GM21529 (cell line): ENCODE measurements around the gene TGOLN2.
"Not testable (repeated sequence)": the region's sequence is repeated elsewhere in the genome, so short reads cannot be mapped to it uniquely, and the experiment has no call there.

ENCODE experiments used
- ATAC-seq: cut with Tn5 transposase; IDR thresholded peaks from one replicate; pipeline ENCODE4 v1.9.1; 2021; ENCODE audit not compliant: unreplicated experiment

Gene TGOLN2

DNA sequence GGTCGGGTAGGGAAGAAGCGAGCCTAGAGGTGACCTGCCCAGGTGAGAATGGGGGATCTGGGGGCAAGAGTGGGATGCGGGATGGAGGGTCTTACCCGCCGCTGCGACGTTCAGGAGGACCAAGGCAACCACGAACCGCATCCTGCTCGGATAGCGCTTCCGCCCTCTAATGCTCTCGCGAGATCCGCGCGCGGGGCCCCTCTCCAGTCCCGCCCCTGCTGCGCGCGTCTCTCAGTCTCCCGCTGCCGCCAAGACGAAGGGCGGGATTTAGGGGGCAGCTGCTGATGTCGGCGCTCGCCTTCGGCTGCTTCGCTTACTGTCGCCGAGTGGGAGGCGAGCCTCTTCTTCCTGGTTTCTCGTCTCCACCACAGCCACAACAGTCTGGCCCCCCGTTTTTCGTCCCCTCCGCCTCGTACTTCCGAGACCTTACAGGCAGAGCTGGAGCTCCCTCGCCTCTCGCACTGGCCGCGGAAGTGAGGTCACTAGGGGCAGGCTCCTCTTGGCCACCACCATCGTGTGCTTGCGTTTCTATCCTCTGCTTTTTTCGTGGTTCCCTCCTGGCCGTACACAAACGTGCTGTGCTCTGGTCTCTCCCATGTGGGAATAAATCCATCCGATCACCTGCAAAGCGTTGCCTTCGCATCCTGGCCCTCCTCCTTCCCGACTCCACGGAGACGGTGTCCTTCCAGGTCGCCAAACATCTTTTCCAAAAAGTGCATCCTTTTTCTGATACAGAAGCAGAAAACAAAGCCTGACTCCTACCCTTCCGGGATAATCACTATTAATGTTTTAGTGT is at the start of gene TGOLN2:
TSS of gene TGOLN2 (minus strand) at position 168 of the 796 bp plus-strand sequence. CDS start at position 141, 27 bp downstream.
- ATAC-seq, result peak; percentile 80

DNA sequence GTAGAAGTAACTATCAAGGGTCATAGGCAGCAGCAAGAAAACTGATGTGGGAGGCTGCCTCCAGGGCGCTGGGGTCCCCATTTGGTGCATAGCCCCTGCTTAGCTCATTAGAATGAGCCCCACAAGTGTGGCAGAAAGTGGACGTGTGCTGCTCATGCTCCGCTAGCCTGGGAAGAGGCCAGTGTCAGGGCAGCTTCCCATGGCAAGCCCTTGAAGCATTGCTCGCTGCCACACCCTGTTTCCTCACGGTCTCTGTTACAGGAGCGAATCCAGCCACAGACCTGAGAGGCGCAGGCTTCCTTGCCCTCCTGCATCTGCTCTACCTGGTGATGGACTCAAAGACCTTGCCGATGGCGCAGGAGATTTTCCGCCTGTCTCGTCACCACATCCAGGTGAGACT is 49.3 kb upstream of the TGOLN2 start:
- ATAC-seq, result no peak

DNA sequence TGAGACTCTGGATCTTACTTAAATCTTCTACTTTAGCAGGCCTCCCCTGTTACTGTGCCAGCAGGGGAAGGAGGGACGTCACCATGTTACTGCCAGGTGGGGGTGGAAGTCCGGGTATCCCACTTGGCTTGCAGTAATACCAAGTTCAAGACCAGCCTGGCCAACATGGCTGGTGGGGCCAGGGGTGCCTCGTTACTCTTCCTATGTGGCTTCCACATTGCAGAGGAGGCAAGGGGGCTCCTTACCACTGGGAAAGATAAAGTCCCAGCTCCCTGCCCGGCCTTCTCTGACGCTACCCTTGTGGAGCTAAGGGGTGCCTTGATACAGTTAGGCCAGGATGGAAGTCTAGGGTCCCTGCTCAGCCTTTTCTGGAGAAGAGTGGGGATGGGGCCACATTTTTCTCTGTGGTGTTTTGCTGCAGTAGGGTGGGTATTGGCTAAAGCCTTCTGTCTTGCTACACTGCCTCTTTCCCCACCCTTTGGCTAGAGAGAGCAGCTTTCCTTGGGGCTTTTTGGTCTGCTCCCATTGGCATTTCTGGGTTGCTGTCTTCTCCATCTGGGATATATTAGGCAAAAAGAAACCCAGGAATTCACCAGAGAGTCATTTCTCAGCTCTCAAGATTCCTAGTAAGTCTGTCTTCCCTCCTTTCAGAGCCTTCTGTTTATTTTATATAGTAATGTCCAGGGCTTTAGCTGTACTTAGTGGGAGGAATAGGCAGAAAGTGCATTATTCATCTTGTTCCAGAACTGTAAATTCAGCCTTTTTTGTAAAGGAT is 48.7 kb upstream of the TGOLN2 start:
- ATAC-seq, result no peak

DNA sequence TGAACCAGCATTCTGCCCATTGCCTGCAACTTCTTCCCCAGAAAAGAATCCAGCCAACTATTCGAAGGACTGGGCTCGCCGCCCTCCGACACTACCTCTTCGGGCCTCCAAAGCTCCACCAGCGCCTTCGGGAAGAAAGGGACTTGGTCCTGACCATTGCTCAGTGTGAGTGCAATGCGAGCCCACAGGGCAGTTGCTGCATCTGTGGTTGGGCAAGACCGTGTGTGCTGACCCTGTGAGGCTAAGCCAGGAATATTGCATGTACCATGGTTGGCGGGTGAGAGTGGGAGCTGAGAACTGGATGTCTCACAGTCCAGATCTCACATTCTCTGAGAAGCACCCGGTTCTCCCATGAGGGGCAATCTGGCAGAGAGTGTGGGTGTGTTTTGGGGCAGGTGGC is 43.3 kb upstream of the TGOLN2 start:
- ATAC-seq, result no peak

DNA sequence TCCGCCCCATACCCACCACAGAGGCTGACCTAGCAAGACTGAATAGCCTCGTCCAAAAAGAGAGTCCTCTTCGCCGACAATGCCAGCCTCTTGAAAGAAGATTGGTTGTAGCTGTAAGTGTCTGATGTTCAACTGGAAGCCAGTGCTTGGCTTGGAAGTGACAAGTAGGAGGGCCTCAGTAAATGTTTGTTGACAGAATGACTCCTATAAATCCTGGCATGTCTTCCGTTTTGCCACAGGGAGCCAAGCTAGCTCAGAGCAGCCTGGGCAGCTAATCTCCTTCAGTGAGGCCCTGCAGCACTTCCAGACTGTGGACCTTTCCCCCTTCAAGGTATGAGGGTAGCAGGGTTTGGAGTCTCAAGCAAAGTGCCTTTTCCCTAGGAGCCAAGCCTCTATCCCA is 41.7 kb upstream of the TGOLN2 start:
- no peak for ATAC-seq

DNA sequence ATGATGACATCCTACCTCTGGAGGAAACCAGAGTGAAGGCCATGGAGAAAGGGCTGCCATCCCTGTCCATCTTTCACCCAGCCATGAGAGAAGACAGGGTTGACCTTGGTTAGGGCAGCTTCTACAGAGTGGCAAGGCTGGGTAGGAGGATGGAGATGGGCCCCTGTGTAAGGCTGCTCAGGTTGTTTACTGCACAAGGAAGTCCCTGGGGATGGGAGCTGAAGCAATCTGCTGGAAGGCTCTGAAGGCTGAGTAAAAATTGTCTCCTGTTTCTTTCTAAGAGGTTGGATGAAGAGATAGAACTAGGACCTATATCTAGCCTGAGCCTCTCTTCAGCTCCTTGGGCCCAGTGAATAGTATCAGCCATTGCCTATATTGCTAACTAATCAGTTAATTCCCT is 41.1 kb upstream of the TGOLN2 start:
- no peak for ATAC-seq

DNA sequence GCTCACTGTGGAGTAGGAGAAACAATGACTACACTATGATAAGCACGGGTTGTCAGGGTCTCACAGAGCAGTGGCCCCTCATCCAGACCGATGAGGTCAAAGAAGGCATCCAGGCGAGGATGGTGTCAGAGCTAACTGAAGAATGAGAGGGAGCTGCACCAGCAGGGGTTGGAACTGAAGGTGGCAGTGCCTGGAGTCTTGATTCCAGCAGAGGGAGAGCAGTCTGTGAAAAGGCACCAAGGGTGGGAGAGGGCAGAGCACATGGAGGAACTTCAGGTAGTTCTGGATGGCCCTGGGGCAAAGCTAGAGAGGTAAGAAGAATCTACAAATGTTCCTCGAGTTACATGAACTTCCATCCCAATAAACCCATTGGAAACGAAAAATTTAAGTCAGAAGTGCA is 39.4 kb upstream of the TGOLN2 start:
- no peak for ATAC-seq

DNA sequence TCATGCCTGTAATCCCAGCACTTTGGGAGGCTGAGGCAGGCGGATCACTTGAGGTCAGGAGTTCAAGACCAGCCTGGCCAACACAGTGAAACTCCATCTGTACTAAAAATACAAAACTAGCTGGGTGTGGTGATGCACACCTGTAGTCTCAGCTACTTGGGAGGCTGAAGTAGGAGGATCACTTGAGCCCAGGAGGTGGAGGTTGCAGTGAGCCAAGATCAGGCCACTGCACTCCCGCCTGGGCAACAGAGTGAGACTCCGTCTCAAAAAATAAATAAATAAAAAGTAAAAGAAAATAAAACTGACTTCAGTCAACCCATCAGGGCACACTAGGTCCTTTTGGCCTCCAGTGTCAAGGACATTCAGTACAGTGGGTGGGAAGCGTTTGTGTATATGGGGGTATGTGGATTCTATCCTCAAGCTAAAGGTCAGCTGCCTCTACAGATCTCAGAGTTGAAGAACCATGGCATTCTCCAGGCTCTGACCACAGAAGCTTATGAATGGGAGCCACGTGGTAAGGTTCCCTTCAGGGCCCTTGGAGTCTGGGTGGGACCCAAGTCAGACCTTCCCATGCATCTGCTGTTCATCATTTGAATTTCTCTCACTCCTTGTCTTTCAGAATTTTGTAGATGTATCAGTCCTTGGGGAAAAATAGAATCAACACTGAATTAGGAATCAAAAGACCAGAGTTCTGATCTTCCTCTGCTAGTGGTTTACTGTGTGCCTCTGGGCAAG is 35.0 kb upstream of the TGOLN2 start:
- ATAC-seq, result not testable (repeated sequence)

DNA sequence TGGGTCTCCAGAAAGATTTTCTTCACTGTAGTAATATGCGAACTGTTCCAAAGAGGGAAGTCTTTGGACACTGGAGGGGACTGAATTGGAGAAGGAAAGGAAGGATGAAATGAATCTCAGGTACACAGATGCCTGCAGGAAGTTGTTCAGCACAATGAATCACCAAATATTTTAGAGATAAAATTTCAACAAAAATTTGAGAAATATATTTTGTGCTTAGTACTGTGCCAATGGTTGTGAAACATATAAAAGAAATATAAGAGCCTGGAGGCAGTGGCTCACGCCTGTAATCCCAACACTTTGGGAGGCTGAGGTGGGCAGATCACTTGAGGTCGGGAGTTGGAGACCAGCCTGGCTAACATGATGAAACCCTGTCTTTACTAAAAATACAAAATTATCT is 29.9 kb upstream of the TGOLN2 start:
- ATAC-seq, result no peak

DNA sequence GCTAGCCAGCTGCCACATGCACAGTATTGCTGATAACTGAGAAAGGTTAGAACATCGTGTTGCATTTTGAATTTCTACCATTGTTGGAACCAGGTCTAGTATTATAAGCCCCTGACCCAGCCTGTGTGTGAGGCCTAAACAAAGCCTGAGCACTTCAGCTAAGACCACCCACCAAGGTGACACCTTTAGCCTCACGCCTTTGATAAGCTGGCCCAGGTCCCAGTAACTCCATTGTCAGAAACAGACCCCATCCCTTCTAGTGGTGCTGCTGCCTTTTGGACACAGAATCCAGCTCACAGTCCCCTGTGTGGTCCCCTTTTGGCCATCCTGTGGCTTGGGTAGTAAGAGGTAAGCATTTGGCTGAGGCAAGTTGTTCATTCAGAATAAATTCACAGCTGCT is 28.4 kb upstream of the TGOLN2 start:
- no peak for ATAC-seq

DNA sequence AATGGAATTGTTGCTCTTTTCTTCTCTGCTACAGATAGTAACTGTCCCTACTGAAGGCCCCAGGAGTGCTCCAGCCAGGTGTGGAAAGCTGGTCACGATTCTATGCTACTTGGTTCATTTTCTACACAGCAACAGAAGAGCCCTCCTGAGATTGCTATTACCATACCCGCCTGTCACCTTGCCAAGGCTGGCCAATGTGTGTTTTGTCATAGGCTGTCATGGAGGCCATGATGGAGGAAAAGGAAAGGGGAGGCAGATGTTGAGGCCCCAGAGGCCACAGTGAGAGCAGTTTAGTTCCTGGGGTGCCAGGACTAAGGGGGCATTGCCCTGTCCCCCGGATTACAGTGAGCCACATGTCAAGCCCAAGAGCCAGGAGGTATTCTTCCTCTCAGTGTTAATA is 27.7 kb upstream of the TGOLN2 start:
- ATAC-seq, result no peak

DNA sequence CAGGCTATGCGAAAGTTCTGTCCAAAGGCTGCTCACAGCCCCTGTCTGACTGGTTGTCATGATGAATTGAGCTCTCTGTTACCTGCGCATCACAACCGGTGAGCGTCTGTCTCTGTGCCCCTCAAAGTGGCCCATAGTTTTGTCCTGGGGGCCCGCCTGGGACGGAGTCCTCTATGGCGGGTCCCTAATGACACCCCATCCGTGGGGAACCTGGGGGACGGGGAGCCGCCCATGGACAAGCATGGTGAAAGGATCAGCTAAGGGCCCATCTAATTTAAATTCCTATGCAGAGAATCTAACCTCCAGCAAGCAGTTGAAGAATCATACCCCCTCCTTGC is 27.3 kb upstream of the TGOLN2 start:
- ATAC-seq, result peak; percentile 4

DNA sequence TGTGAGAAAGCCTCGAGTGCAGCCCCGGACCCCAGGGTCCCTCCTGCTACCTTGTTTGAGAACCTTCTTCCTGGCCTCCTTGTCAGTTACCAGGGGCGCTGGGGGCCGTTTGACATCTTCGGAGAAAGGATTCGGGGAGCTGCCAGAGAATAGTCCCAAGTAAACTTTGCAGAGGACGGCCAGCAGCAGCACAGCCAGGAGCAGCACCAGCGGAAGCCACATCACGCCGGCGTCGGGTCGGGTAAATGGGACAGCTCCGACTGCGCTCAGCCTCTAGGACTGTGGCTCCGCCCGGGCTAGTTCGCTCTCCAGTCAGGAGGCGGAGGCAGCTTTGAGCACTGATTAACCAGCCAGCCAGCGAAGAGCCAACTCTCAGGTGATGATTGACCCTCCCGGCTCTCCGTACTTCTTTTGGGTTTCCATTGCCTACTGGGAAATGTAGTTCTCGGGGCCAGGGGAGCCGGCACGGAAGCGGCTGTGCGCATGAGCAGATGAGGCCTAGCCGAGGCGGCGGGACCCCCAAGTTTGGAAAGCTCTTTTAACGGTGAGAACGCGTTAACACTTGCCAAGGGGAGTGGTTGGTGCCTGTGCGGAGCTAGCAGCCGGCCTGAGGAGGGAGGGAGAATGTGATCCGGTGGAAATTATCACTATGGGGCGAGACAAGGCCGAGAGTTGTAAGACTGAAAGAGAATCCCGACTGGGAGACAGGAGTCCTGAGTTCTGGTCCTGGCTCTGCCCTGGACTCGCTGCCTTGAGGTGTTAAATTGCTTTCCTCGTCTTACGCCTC is 26.7 kb upstream of the TGOLN2 start, which contains the start of the genes ELMOD3 and RETSAT:
TSS of gene ELMOD3 (plus strand) at position 484 of the 787 bp plus-strand sequence. CDS start 2,430 bp downstream, outside the sequence.
TSS of gene RETSAT (minus strand) at position 243 of the 787 bp plus-strand sequence. CDS start at position 222, 21 bp downstream.
- ATAC-seq, result peak; percentile 95

DNA sequence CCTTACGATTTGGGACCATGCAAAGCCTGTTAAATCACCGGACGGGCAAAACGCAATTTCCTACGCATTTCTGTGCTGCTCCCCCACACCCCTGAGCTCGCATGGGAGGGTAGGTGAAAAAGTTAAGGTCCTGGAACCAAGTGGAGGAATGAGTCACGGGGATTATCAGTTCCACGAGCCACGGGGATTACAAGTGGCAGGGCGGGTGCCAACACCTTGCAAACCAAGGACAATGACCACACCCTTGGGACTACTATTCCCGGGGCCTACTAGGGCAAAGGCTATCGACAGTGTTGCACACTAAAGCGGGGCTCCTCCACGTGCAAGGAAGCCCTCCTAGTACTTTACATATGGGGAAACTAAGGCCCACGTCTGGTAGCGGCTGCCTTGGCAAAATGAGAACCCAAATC is 26.1 kb upstream of the TGOLN2 start:
- ATAC-seq, result peak; percentile 15

DNA sequence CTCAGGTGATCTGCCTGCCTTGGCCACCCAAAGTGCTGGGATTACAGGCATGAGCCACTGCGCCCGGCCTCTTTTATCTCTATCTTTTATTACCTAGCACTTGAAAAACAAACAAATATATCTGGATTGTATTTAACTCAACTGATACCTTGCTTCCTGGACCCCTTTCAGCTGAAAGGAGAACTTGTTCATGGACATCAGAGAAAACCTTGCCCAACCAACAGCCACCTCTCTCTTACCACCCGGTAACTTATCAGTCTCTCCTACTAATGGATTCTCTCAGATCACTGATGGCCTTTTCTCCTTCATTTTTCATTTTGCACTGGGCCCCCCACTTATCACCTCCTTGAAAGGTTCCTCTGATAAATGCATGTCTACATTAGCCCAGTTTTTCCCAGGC is 19.8 kb upstream of the TGOLN2 start:
- no peak for ATAC-seq

DNA sequence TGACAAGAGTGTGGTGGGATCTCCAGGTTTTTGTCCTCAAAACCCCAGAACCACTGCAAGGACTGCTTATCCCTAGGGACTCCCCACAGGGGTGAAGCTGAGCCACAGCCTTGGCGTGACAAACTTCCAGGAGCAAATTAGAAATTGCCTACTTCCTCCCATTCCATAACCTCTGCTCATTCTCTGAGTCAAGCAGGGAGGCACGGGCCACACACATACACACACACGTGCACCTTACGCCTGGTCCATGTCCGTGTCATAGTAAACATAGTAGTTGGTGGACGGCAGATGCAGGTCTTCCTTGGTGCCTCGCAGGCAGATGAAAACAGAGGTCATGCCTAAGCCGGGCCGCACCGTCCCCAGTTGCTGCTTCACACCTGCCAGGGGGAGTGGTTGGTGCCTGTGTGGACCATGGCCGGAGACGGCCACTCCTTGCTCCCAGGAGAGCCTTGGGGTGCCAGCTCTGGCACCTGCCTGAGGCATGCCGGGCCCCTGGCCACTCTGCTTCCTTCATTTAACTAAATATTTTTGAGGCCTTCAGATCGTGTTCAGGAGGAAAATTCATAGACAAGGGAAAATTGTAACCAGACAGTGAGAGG is 16.7 kb upstream of the TGOLN2 start:
- ATAC-seq, result no peak

DNA sequence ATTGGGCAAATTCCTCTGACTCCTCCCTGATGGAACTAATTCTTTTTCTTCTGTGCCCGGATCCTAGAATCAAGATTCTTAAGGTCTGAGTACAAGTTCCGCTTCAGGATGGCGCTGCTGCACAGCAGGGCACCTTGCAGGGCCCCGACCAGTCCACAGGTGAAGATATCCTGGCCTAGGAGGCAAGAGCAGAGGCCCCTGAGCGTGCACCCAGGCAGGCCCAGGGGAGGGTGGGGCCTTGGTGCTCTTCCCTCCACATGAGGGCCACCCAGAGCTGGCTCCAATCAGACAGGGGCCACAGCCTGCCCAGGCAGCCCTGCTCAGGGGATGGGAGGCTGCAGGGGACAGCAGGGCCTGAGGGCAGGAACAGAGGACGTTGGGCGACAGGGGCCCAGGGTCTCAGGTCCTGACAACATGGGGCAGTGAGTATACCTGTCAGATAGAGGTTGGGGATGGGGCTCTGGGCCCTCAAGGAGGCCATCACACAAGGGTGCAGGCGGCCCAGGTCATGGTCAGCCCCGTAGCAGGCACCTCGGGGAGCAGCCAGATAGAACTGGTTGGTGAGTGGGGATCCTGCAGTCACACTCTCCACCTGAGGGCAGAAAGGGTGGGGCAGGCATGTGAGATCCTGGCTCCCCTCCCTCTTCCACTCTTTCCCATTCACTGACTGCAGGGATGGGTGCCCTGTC is 15.6 kb upstream of the TGOLN2 start:
- not testable (repeated sequence) for ATAC-seq

DNA sequence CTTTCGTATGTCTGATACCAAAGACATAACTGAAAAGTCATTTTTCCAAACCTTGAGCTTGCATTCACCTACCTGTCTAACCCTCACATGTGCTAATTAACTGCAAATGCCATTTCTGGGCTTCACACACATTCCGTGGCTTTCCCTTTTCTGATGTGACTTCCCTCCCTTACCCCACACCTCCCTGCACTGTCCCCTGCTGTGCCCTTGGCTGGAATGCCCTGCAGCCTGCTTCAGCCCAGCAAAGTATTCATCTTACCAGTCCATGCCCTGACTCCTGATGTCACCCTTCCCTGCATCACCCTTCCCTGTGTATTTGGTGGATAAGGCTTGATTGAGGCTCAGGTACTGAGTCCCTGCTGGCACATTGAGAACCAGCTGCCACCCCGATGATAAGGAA is 14.4 kb upstream of the TGOLN2 start:
- no peak for ATAC-seq

DNA sequence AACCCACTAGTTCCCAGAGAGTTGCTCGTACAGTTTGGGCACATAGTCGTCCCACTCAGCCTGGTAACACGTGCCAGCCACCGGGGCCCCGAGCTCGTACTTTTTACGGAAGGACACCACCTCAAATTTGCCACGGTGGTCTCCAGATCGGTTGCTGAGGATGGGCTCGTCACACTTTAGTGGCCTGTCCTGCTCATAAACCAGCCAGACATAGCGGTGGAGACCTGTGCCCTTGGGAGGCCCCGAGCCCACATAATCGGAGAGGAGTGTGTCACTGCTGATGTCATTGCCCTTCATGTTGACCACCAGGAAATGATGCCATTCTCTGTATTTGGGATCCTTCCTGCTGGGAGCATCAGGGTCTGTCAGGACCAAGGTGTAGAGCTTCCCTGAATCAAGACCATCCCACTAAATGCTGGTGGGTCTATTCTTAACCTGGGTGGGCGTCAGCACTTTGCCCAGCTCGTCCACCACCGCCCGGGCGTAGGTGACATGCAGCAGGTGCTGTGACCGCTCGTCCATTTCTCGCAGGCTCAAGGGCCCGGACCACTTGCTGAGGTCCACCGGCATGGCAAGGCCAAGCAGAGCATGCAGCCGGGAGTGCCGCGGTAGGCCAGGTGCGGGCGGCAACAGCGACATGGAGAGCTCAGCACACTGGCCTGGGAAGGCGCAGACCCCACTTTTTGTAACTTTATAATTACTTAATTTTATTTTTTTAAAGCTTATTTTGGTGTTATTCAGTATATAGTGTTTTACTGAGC is 13.7 kb upstream of the TGOLN2 start:
- ATAC-seq, result no peak
